Middle frontal gyrus (tissue), 1 donor: ENCODE results near the gene CENPU.

Experiments
- DNase-seq: peaks from one replicate; pipeline ENCODE4 v3.0.0-alpha.2; 2015; ENCODE audit warnings: low spot score; ENCODE audit errors: extremely low spot score

Gene CENPU

GRCh38 chr4:184644553-184645307 is 89.2 kb downstream of the CENPU start:
- DNase-seq, result no peak
